Thyroid gland (tissue), 4 donors: ENCODE results near the gene CLTA.

Experiments used
- POLR2A ChIP-seq, 2 donors: fragments of 450-650 bp; IDR thresholded peaks; one replicate each; pipeline ENCODE4 v1.6.1; 2017; ENCODE audit warnings: antibody characterized with exemption in 2 of 2, mild to moderate bottlenecking in 2 of 2, moderate library complexity in 1 of 2
- TF ChIP-seq, protein P1 (sequence below), 6 experiments: fragments of 200-600 bp in 3 of 6; fragments of 450-650 bp in 3 of 6; sonication (generic) in 3 of 6; IDR thresholded peaks; one replicate each; pipeline ENCODE4 v1.5.1; 2016 to 2019; ENCODE audit warnings: antibody characterized with exemption in 6 of 6, mild to moderate bottlenecking in 2 of 6, inconsistent platforms in 1 of 6, moderate library complexity in 1 of 6

DNA sequence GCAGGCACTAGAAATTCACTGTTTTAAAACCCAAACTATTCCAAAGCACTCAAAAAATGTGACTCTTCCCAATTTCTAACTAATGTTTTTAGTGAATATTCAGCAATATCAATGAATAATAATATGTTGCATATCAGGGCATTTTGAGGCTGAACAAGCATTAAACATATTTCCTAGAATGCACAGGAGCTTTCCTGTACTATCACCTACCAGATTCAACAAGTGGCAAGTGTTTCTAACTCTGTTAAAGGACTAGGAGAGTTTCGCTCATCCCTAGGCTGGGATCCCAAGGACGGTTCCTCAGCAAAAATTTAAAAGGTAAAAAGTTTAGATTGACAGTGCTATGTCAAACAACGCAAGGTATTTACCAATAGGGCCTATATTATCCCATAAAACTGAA lies 46.5 kb downstream of the CLTA start:
- TF ChIP-seq, protein P1, sequence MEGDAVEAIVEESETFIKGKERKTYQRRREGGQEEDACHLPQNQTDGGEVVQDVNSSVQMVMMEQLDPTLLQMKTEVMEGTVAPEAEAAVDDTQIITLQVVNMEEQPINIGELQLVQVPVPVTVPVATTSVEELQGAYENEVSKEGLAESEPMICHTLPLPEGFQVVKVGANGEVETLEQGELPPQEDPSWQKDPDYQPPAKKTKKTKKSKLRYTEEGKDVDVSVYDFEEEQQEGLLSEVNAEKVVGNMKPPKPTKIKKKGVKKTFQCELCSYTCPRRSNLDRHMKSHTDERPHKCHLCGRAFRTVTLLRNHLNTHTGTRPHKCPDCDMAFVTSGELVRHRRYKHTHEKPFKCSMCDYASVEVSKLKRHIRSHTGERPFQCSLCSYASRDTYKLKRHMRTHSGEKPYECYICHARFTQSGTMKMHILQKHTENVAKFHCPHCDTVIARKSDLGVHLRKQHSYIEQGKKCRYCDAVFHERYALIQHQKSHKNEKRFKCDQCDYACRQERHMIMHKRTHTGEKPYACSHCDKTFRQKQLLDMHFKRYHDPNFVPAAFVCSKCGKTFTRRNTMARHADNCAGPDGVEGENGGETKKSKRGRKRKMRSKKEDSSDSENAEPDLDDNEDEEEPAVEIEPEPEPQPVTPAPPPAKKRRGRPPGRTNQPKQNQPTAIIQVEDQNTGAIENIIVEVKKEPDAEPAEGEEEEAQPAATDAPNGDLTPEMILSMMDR (IDR thresholded peaks at IDR 0.05) = no peak
- no peak for TF ChIP-seq POLR2A (IDR thresholded peaks at IDR 0.05)
